GM06990 (cell line): ENCODE results near the gene PABPN1L.

Experiments
- DNase-seq: peaks from one replicate; pipeline ENCODE4 v3.0.0-alpha.2; 2011; ENCODE audit not compliant: insufficient read length; ENCODE audit errors: extremely low read depth
- H3K27me3 ChIP-seq: replicated peaks from 2 replicates; pipeline ENCODE4 v1.6.0; 2011; ENCODE audit warnings: low read length; ENCODE audit not compliant: control insufficient read depth, insufficient read depth
- H3K36me3 ChIP-seq: 2 replicates; pipeline ENCODE4 v1.5.1; 2011; ENCODE audit warnings: low read length; ENCODE audit not compliant: control insufficient read depth, insufficient read depth
- H3K4me3 ChIP-seq: replicated peaks from 2 replicates; pipeline ENCODE4 v1.5.1; 2011; ENCODE audit warnings: low read depth, mild to moderate bottlenecking, control low read depth, low read length
- TF ChIP-seq, protein P1 (sequence below): IDR thresholded peaks from 2 replicates; pipeline ENCODE4 v1.5.1; 2011; ENCODE audit warnings: low read length, control low read depth, mild to moderate bottlenecking, inconsistent platforms; ENCODE audit not compliant: insufficient read depth, poor library complexity, severe bottlenecking

The PABPN1L gene

DNA sequence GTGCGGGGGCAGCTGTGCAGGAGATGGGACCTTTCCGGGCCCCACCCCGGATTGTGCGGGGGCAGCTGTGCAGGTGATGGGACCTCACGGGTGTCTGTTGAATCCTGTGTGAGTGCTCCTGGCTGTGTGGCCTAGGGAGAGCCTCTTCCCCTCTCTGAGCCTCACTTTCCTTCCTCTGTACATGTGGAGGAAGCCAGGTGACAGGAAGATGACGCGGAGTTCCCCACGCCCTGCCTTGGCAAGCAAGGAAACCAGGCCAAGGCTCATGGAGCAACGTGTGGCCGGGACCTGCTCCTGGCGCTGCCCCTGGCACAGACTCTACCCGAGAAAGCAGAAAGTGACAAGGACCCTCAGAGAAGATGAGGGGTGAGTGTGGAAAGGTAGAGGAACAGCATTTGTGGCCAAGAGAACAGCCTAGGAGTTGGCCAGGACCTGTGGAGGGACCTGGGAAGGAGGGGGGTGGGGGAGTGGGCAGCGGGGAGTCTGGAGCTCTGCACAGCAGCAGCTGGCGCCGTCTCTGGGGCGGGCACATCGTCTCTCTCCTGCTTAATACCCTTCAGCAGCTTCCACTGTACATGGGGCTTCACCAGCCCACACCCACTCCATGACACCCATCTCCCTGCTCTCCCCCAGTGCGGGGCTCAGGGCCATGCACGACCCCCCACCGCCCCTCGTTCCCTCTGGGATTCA lies 38.4 kb upstream of the PABPN1L start:
- TF ChIP-seq, protein P1, sequence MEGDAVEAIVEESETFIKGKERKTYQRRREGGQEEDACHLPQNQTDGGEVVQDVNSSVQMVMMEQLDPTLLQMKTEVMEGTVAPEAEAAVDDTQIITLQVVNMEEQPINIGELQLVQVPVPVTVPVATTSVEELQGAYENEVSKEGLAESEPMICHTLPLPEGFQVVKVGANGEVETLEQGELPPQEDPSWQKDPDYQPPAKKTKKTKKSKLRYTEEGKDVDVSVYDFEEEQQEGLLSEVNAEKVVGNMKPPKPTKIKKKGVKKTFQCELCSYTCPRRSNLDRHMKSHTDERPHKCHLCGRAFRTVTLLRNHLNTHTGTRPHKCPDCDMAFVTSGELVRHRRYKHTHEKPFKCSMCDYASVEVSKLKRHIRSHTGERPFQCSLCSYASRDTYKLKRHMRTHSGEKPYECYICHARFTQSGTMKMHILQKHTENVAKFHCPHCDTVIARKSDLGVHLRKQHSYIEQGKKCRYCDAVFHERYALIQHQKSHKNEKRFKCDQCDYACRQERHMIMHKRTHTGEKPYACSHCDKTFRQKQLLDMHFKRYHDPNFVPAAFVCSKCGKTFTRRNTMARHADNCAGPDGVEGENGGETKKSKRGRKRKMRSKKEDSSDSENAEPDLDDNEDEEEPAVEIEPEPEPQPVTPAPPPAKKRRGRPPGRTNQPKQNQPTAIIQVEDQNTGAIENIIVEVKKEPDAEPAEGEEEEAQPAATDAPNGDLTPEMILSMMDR, result no peak
- H3K36me3 ChIP-seq, result peaks cover 6% of the 10 kb centered on the region
- H3K27me3 ChIP-seq, result no peaks in the 10 kb centered on the region

DNA sequence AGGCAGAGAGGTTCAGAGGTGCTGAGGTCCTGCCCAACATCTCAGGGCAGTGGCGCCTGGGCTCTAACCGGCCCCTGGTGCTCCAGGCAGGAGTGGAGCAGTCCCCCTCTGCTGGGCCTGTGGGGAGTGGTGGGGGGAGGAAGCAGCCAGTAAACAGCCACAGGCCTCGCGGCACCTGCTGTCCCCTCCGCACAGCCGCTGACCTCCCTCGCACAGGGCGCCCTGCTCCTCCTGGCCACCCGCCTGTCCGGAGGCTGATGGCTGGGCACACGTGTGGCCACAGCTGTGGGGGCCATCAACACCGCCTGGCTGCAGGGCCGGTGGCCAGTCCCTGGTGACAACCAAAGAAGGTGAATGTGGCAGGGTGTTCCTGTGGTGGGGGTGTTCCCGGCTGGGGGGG lies 36.8 kb upstream of the PABPN1L start:
- no peak for DNase-seq
- peaks cover 8% of the 10 kb centered on the region for H3K36me3 ChIP-seq
- H3K4me3 ChIP-seq, result no peak overlapping the region
- TF ChIP-seq, protein P1, result no peak
- H3K27me3 ChIP-seq, result no peaks in the 10 kb centered on the region

More for the DNA sequence above, 38.4 kb upstream of the PABPN1L start:
- no peak overlapping the region for H3K4me3 ChIP-seq
- no peak for DNase-seq

DNA sequence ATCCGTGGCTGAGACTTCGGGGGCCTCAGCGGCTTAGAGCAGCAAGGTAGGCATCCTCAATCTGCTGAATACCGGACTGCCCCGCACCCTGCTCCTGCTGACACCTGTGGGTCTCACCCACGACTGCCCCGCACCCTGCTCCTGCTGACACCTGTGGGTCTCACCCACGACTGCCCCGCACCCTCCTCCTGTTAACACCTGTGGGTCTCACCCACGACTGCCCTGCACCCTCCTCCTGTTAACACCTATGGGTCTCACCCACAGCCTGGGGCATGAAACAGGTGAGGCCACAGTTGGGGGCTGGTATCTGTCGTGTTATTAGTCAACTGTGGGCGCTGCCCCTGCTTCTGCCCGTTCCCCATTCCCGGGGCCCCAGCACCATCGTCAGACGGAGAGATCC lies 36.3 kb upstream of the PABPN1L start:
- TF ChIP-seq, protein P1, result no peak
- H3K27me3 ChIP-seq, result no peaks in the 10 kb centered on the region
- no peak for DNase-seq
- H3K4me3 ChIP-seq, result no peak overlapping the region
- peaks cover 8% of the 10 kb centered on the region for H3K36me3 ChIP-seq

DNA sequence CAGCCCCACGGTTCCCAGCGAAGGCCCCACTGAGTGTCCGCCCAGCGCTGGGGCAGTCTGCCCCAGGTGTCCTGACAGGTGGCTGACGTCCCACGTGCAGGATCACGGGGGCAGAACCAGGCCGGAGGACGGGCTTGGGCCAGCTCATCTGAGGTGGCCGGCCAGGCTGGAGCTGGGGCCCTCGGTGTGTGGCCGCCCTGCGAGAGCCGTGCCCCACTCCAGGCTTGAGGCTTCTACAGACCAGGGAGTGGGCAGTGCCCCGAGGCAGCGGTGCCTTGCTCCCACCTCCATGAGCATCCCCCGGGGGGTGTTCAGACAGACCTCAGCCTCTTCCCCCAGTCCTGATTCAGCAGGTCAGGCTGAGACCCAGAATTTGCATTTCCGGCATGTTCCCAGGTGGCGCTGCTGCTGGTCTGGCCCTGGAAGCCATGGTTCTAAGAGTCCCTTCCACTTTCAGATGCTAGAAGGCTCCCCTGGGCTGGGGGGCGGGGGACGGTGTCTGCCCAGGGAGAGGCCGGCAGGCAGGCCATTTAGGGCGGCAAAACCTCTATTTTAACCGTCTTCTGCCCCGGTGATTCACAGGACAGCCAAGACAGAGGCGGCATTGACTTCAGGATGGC lies 35.4 kb upstream of the PABPN1L start:
- no peak overlapping the region for H3K4me3 ChIP-seq
- peaks cover 11% of the 10 kb centered on the region for H3K36me3 ChIP-seq
- TF ChIP-seq, protein P1, result no peak
- no peaks in the 10 kb centered on the region for H3K27me3 ChIP-seq
- DNase-seq, result no peak

DNA sequence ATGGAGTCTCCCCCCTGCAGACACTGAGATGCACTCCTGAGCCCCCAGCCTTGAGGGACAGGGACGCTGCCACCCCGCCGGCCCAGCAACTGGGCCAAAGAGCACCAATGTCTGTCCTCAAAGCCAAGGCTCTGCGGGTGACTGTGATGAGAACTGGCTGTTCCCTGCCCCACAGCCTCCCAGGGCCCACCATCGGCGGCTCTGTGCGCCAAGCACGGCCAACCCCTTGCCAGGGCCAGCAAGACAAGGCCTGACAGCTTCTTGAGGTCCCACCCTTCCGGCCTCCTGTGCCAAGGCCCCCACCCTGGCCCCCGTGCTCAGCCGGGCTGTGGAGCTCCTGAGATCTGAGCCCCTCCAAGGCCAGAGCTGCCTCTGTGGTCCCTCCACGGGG lies 34.2 kb upstream of the PABPN1L start:
- no peak for DNase-seq
- Histone ChIP-seq H3K36me3 (peaks cover 17% of the 10 kb centered on the region), H3K27me3 (no peaks in the 10 kb centered on the region), H3K4me3 (no peak overlapping the region)
- TF ChIP-seq, protein P1, result no peak
